Spleen (tissue), 11 donors: ENCODE data around the gene EFR3B. TPM values are rescaled to one million over a fixed set of nuclear protein-coding genes. Genes with fewer than 3 reads are reported as not detected.

ENCODE experiments used
- DNase-seq: peaks from one replicate; pipeline ENCODE4 v3.0.0-alpha.2; 2020
- H3K27ac ChIP-seq, 8 donors: fragments of 200-600 bp; sonication (generic) in 7 of 8; 1 replicate in 4 of 8; 2 replicates in 4 of 8; pipeline versions ENCODE4 v1.5.0 to v1.8.0; 2016 to 2021; ENCODE audit warnings: inconsistent platforms in 4 of 8, mild to moderate bottlenecking in 4 of 8, moderate library complexity in 1 of 8
- H3K27me3 ChIP-seq, 7 donors: fragments of 200-600 bp; sonication (generic) in 6 of 7; replicated peaks in 1 of 7; 1 replicate in 4 of 7; 2 replicates in 3 of 7; pipeline versions ENCODE4 v1.5.0 to v1.8.0; 2016 to 2021; ENCODE audit warnings: inconsistent platforms in 3 of 7, mild to moderate bottlenecking in 1 of 7
- H3K36me3 ChIP-seq, 6 donors: fragments of 200-600 bp; sonication (generic) in 5 of 6; 1 replicate in 4 of 6; 2 replicates in 2 of 6; pipeline versions ENCODE4 v1.5.0 to v1.8.0; 2016 to 2021; ENCODE audit warnings: inconsistent platforms in 2 of 6
- H3K4me1 ChIP-seq, 6 donors: fragments of 200-600 bp; sonication (generic) in 5 of 6; 1 replicate in 3 of 6; 2 replicates in 3 of 6; pipeline versions ENCODE4 v1.5.0 to v1.8.0; 2016 to 2021; ENCODE audit warnings: inconsistent platforms in 3 of 6
- H3K4me3 ChIP-seq, 8 donors: fragments of 200-600 bp; sonication (generic) in 7 of 8; 1 replicate in 4 of 8; 2 replicates in 4 of 8; pipeline versions ENCODE4 v1.5.0 to v1.8.0; 2016 to 2021; ENCODE audit warnings: inconsistent platforms in 4 of 8, mild to moderate bottlenecking in 4 of 8, moderate library complexity in 2 of 8
- H3K9me3 ChIP-seq, 8 donors: fragments of 200-600 bp; sonication (generic) in 7 of 8; 1 replicate in 4 of 8; 2 replicates in 4 of 8; pipeline versions ENCODE4 v1.5.0 to v1.8.0; 2016 to 2021; ENCODE audit warnings: inconsistent platforms in 4 of 8
- POLR2A ChIP-seq, 3 donors: fragments of 450-650 bp; IDR thresholded peaks; one replicate each; pipeline ENCODE4 v1.5.1; 2017; ENCODE audit warnings: antibody characterized with exemption in 3 of 3, mild to moderate bottlenecking in 1 of 3
- POLR2AphosphoS5 ChIP-seq, 3 donors: sonication (generic); formaldehyde crosslinking; IDR thresholded peaks; one replicate each; pipeline ENCODE4 v1.5.1; 2017; ENCODE audit warnings: antibody characterized with exemption in 3 of 3
- WGBS, 5 donors: extraction: QIAGEN DNeasy Blood & Tissue Kit in 3 of 5; methylation state at CpG; one replicate each; pipeline versions ENCODE4 v1.1.5 to v1.1.7; 2013 to 2018; 5-methylcytosine and 5-hydroxymethylcytosine counted together
- intact Hi-C: fragments of 100-400 bp; cut with DNase I; formaldehyde crosslinking; loops from one replicate; pipeline ENCODE4 v1.15.0; 2023; ENCODE audit warnings: low total_unique reads
- polyA plus RNA-seq, 3 donors: library from polyadenylated mRNA; stranded (reverse); fragments of 200-250 nt; gene quantifications; one replicate each; pipeline ENCODE4 v1.2.1, GENCODE V29; 2013
- total RNA-seq, 7 donors: library from RNA; depleted of rRNA in 3 of 7; stranded (reverse); fragments of >200 nt in 3 of 7; fragmentation: NEBNext Ultra II Directional in 4 of 7; extraction: Animal tissue kit (Norgen Biotek cat#: 25700) in 4 of 7; gene quantifications; one replicate each; pipeline versions ENCODE4 v1.1.0 to v1.2.1, GENCODE V29; 2016 to 2021
- TF ChIP-seq, protein P1 (sequence below), 11 experiments: fragments of 200-600 bp in 7 of 11; fragments of 450-650 bp in 4 of 11; sonication (generic) in 4 of 11; IDR thresholded peaks in 8 of 11; conservative IDR thresholded peaks in 3 of 11; 1 replicate in 7 of 11; 2 replicates in 4 of 11; pipeline versions ENCODE4 v1.4.0 to v1.8.0; 2016 to 2021; ENCODE audit warnings: antibody characterized with exemption in 11 of 11, inconsistent platforms in 4 of 11, mild to moderate bottlenecking in 1 of 11
- donor health status: healthy with polysubstance abuse.
- donor health status: DM: no; HTN: no; CAD: no; lungs with moderate emphysema.
- donor health status: DM: no; HTN: no; CAD: no.
- donor health status: Bipolar disorder and iron deficiency.
- donor health status: healthy.
- donor health status: DM: no; HTN: no; CAD: no.
- donor health status: DM: yes; HTN: yes; CAD: no.

The EFR3B gene
- total and polyA plus RNA-seq, 10 donors = 0.22 to 13.2 (median 8.2) TPM

DNA sequence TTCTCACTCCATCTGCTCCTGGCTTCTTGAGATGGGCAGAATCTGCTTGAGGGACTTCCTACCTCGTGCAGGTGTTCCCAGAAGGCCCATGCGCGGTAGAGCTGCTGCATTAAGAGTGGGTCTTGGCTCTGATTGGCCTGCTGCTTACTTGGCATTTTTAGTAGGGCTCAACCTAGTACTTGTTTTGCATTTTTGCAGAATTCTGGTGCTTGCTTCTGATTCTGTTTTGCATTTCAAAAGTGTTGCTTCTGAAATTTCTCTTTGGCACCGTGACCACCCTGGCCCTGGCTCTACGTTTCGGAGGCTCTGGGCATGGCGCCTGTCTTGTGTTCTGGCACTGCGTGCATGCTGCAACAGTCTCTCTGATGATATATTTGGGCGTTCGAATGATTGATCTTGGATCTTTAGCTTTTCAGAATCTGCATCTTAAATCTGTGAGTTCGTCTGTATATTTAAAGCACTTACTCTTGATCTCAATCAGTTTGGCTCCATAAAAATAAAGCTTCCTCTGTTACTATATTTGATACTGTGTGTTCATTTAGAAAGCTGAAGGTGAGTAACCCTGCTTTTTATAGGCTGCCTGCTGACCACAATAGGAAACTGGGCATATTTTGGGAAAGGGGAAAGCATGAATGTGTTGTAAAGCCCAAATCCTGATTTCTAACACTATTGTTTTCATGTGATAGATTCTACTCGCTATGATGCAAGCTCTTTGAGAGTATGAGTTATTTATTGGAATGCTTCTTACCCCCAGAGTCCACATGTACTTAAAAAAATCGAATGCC is 22.2 kb downstream of the EFR3B start:
- no peaks in the 10 kb centered on the region for H3K27me3 ChIP-seq
- no peak overlapping the region for H3K27ac ChIP-seq
- no peaks in the 10 kb centered on the region for H3K36me3 ChIP-seq
- TF ChIP-seq POLR2AphosphoS5 (IDR thresholded peaks at IDR 0.05) = no peak
- no peak for TF ChIP-seq POLR2A (IDR thresholded peaks at IDR 0.05)
- TF ChIP-seq, protein P1, sequence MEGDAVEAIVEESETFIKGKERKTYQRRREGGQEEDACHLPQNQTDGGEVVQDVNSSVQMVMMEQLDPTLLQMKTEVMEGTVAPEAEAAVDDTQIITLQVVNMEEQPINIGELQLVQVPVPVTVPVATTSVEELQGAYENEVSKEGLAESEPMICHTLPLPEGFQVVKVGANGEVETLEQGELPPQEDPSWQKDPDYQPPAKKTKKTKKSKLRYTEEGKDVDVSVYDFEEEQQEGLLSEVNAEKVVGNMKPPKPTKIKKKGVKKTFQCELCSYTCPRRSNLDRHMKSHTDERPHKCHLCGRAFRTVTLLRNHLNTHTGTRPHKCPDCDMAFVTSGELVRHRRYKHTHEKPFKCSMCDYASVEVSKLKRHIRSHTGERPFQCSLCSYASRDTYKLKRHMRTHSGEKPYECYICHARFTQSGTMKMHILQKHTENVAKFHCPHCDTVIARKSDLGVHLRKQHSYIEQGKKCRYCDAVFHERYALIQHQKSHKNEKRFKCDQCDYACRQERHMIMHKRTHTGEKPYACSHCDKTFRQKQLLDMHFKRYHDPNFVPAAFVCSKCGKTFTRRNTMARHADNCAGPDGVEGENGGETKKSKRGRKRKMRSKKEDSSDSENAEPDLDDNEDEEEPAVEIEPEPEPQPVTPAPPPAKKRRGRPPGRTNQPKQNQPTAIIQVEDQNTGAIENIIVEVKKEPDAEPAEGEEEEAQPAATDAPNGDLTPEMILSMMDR (IDR thresholded peaks at IDR 0.05 in 8 of 11, conservative IDR thresholded peaks at IDR 0.05 in 3 of 11) = no peak
- intact Hi-C loops = no loop called here
- H3K9me3 ChIP-seq = peaks cover 0 to 14% (median 6%) of the 10 kb centered on the region in 8 donors
- H3K4me3 ChIP-seq = no peak overlapping the region
- H3K4me1 ChIP-seq = no peaks in the 10 kb centered on the region
- DNase-seq = no peak
- 64 to 90% (median 79%) methylated on average over 13 of the region's 13 CpGs for WGBS, 5 donors

DNA sequence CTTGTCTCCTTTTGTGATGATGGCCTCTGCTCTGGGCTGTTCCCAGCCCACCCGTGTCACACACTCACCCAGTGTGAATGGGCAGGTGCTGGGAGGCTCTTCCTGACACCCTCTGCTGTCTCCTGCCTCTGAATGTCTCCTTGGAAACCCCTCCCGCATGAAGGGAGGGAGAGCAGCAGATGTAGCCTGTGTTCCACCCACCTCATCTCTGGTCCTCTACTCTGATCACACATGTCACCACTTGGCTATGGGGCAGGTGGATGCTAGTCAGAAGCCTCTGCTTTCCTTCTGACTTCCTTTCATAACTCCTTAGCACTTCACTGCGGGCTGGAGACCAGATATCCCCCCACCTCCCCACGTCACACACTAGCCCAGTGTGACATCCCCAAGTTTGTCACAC is 23.9 kb downstream of the EFR3B start:
- Histone ChIP-seq H3K27me3 (no peaks in the 10 kb centered on the region), H3K4me1 (no peaks in the 10 kb centered on the region), H3K9me3 (peaks cover 0 to 14% (median 6%) of the 10 kb centered on the region in 8 donors), H3K4me3 (no peak overlapping the region), H3K36me3 (no peaks in the 10 kb centered on the region), H3K27ac (no peak overlapping the region)
- DNase-seq = no peak
- TF ChIP-seq, protein P1 (IDR thresholded peaks at IDR 0.05 in 8 of 11, conservative IDR thresholded peaks at IDR 0.05 in 3 of 11) = no peak
- intact Hi-C loops = no loop called here
- WGBS, 5 donors = 92 to 99% (median 94%) methylated on average over 4 of the region's 4 CpGs

DNA sequence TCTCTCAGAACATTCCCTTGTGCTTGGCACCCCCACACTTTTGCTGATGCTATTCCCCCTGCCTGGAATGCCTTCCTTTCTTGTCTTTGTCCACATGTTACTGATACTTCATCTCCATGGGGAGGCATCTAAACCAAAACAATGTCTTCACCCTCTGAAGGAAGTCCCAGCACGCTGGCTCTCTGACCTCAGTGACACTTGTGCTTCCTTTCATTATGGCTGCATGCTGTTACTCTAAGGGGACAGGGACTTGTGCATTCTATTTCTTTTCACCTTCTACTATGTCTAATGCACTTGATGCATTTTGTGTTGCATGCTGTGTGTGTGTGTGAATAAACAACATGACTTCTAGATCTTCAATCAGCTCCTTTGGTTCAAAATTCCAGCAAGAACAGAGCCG is 24.6 kb downstream of the EFR3B start:
- no peak for DNase-seq
- intact Hi-C loops = no loop called here
- no peak for TF ChIP-seq POLR2A (IDR thresholded peaks at IDR 0.05)
- TF ChIP-seq, protein P1 (IDR thresholded peaks at IDR 0.05 in 8 of 11, conservative IDR thresholded peaks at IDR 0.05 in 3 of 11) = no peak
- TF ChIP-seq POLR2AphosphoS5 (IDR thresholded peaks at IDR 0.05) = no peak
- Histone ChIP-seq H3K36me3 (no peaks in the 10 kb centered on the region), H3K4me3 (no peak overlapping the region), H3K27me3 (no peaks in the 10 kb centered on the region), H3K4me1 (no peaks in the 10 kb centered on the region), H3K9me3 (peaks cover 0 to 14% (median 6%) of the 10 kb centered on the region in 8 donors), H3K27ac (no peak overlapping the region)
- WGBS, 5 donors = 82 to 95% (median 86%) methylated on average over 2 of the region's 2 CpGs

DNA sequence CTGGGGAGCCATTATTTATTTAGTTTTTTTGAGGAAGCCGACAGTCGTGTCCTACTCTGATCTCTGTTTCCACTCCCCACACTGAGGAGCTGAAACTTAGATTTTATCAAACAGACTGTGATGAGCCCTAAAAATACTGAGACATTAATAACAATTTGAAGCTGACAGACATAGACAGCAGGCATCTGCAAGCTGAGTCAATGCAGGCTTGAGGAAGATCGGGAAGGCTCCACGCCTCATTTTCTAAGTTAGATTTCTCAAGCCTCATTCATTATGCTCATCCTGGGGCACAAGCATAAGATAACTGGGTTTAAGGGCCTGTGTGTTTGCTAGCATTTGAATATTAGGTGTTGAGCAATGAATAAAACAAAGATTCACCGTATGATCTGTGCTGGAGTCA is 26.3 kb downstream of the EFR3B start:
- TF ChIP-seq POLR2A (IDR thresholded peaks at IDR 0.05) = no peak
- TF ChIP-seq, protein P1 (IDR thresholded peaks at IDR 0.05 in 8 of 11, conservative IDR thresholded peaks at IDR 0.05 in 3 of 11) = no peak
- TF ChIP-seq POLR2AphosphoS5 (IDR thresholded peaks at IDR 0.05) = no peak
- Histone ChIP-seq H3K27ac (no peak overlapping the region), H3K4me3 (no peak overlapping the region), H3K4me1 (no peaks in the 10 kb centered on the region), H3K36me3 (no peaks in the 10 kb centered on the region), H3K27me3 (no peaks in the 10 kb centered on the region), H3K9me3 (peaks cover 0 to 14% (median 6%) of the 10 kb centered on the region in 8 donors)
- 79 to 89% (median 80%) methylated on average over 5 of the region's 5 CpGs for WGBS, 5 donors
- intact Hi-C loops = no loop called here
- no peak for DNase-seq
